ENCODE data around the gene DCUN1D1.
A peak's percentile ranks its signal among the peaks of the same experiment; 100 is the strongest.

Gene DCUN1D1

DNA sequence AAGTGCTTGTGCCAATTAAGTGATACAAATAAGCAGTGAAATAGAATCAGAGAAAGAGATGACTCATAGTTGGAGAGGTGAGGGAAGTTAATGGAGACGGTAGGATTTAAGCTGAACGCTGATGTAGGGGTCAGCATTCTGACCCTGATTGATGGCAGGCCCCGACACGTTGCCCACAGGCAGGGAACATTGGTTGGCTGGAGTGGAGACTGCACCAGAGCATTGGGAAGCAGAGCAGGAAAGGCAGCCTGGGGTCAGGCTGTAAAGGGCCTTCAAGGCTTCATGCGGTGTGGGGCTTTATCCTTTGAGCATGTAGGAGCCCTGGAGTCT lies 68.6 kb downstream of the DCUN1D1 start:
- TF ChIP-seq CTCF (IDR thresholded peaks at IDR 0.05; ENCODE audit: insufficient read depth, low read depth, low read length, missing control alignments) = no peak
- H3K4me3 ChIP-seq (ENCODE audit: low read length) = no peak overlapping the region
- peak; percentile 77 for DNase-seq (ENCODE audit: low read depth)

DNA sequence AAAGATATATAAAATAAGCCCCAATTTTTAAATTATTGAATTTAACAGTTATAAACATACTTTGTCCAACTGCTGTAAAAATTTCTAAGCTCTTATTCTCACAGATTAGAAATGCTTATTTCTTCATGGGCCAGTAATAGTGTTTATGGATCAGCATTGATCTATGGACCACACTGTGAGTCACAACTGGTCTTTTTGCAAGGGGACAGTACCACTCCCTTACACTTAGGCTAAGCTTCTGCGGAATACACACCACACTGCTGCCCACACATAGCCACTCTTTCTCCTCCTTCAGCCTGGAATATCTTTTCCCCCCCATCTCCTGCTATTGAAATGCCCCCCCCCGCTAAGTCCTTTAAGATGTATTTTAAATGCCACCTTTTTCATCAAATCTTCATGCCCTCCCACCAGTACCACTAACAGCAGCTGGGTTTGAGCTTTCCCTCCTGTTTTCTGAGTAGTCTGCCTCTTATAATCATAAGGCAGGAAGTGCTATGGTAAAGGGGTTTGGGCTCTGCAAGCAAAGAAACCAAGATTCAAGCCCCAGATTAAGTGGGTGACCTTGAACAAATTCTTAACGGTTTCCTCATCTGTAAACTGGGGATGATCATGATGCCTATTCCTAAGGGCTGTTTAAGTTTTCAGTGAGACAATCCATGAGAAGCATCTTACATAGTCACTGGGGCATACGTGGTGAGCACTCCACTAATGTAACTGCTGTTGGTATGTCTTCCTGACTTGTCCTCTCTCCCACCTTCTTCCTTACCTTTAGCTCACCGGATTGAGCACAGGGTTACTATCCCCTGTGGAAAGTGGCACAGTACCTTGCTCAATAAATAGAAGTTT lies 69.2 kb downstream of the DCUN1D1 start:
- H3K4me3 ChIP-seq (ENCODE audit: low read length) = no peak overlapping the region
- no peak for TF ChIP-seq CTCF (IDR thresholded peaks at IDR 0.05; ENCODE audit: insufficient read depth, low read depth, low read length, missing control alignments)
- DNase-seq (ENCODE audit: low read depth) = no peak

DNA sequence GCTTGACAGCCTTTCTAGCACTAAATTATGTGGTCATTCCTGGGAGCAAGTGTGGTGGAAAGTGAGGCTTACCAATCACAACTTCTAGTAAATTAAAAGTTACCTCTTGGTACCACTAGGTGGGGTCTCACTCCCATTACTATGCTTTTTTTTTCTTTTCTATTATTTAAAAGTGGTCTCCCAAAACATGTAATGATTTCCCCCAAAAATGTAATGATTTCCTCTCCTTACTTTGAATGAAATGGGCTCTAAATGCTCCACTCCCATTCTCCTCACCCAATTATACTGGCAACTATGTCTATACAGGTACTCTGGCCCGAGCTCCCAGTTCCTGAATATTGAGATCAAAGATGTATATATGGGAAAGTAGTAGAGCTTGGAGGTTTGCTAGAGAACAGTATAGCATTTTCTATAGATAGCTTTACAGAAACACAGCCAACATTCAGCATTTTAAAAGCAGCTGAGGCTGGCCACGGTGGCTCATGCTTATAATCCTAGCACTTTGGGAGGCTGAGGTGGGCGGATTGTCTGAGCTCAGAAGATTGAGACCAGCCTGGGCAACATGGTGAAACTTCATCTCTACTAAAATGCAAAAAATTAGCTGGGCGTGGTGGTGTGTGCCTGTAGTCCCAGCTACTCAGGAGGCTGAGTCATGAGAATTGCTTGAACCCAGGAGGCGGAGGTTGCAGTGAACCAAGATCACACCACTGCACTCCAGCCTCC lies 70.9 kb downstream of the DCUN1D1 start:
- H3K4me3 ChIP-seq (ENCODE audit: low read length) = no peak overlapping the region
- peak; percentile 25 for DNase-seq (ENCODE audit: low read depth)
- TF ChIP-seq CTCF (IDR thresholded peaks at IDR 0.05; ENCODE audit: insufficient read depth, low read depth, low read length, missing control alignments) = peak; percentile 32

GRCh38 chr3:182908471-182908870 lies 71.9 kb downstream of the DCUN1D1 start:
- peak; percentile 7 for DNase-seq (ENCODE audit: low read depth)
- TF ChIP-seq CTCF (IDR thresholded peaks at IDR 0.05; ENCODE audit: insufficient read depth, low read depth, low read length, missing control alignments) = no peak
- no peak overlapping the region for H3K4me3 ChIP-seq (ENCODE audit: low read length)

DNA sequence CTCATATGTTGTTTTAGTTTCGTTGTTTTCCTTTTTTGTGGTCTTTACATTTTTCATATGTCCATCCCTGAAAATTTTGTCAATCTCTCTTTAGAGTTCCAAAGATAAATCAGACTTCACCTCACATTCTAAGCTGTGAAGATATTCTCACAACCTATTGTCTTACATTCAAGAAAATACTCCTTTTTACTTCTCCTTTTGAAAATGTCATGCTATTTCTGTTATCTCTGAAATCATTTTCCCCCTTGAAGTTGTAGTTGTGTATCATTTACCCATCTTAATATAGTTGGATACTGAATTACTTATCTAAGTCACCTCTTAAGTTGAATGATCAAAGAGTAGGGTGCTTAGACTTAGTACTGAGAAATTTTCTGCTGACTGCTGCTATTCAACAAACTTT lies 74.3 kb downstream of the DCUN1D1 start:
- H3K4me3 ChIP-seq (ENCODE audit: low read length) = no peak overlapping the region
- no peak for DNase-seq (ENCODE audit: low read depth)
- no peak for TF ChIP-seq CTCF (IDR thresholded peaks at IDR 0.05; ENCODE audit: insufficient read depth, low read depth, low read length, missing control alignments)

DNA sequence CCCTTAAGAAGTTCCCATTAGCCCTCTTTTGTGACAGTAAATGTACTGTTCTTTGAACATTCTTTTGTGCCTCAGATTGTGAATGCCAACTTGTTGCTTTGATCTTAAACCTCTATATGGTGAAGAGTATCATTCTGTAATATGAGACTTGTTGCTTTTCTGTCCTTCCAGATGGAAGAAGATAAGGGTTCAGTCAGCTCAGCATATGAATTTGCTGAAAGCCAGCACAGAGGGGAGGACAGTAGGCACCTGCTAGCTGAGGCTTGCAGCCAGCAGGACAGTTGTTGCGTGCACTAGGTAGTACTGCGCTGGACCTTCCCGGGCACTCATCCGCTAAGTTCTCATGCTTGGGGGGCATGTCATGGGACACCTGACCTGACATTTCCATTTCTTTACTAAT lies 74.7 kb downstream of the DCUN1D1 start:
- no peak for TF ChIP-seq CTCF (IDR thresholded peaks at IDR 0.05; ENCODE audit: insufficient read depth, low read depth, low read length, missing control alignments)
- H3K4me3 ChIP-seq (ENCODE audit: low read length) = no peak overlapping the region
- no peak for DNase-seq (ENCODE audit: low read depth)

All from epithelial cell of esophagus (primary cell).